Neural crest cell (in vitro differentiated cells): ENCODE data around the gene SMTNL1. TPM values are rescaled to one million over a fixed set of nuclear protein-coding genes. Genes with fewer than 3 reads are reported as not detected.

Experiments used
- DNase-seq: peaks from one replicate; pipeline ENCODE4 v3.0.0; 2021; ENCODE audit warnings: low read depth, mixed read lengths, low spot score
- H3K27ac Mint-ChIP-seq: one replicate; pipeline ENCODE4 v1.8.0; 2021; ENCODE audit warnings: mild to moderate bottlenecking, mixed read lengths; ENCODE audit not compliant: unreplicated experiment
- H3K27me3 Mint-ChIP-seq: 2 replicates; pipeline ENCODE4 v1.8.0; 2021; ENCODE audit warnings: low read depth, mild to moderate bottlenecking, mixed read lengths
- H3K36me3 Mint-ChIP-seq: 2 replicates; pipeline ENCODE4 v1.8.0; 2021; ENCODE audit warnings: low read depth, mild to moderate bottlenecking, mixed read lengths
- H3K4me1 Mint-ChIP-seq: 2 replicates; pipeline ENCODE4 v1.8.0; 2021; ENCODE audit warnings: mixed read lengths
- H3K4me3 Mint-ChIP-seq: one replicate; pipeline ENCODE4 v1.8.0; 2021; ENCODE audit warnings: mild to moderate bottlenecking, mixed read lengths
- H3K9me3 Mint-ChIP-seq: 2 replicates; pipeline ENCODE4 v1.8.0; 2021; ENCODE audit warnings: mixed read lengths
- CTCF ChIP-seq: fragments of 200-600 bp; sonication (generic); conservative IDR thresholded peaks from 2 replicates; pipeline ENCODE4 v1.5.0; 2021; ENCODE audit warnings: antibody characterized with exemption, mild to moderate bottlenecking
- total RNA-seq: library from RNA; stranded (reverse); gene quantifications from 2 replicates; pipeline ENCODE4 v1.2.1, GENCODE V29; 2021

Gene SMTNL1
- total RNA-seq, 1 donor from 2014 or later, result not detected

- Mint-ChIP-seq H3K4me3 (peak overlapping the region; percentile 50), H3K27ac (no peak overlapping the region), H3K36me3 (no peaks in the 10 kb centered on the region), H3K27me3 (peaks cover 5% of the 10 kb centered on the region), H3K9me3 (no peaks in the 10 kb centered on the region), H3K4me1 (peaks cover 11% of the 10 kb centered on the region)
- TF ChIP-seq CTCF, result no peak
- peak; percentile 93 for DNase-seq
These were observed 37.9 kb upstream of the SMTNL1 start for GRCh38 chr11:57499413-57499982.

GRCh38 chr11:57499983-57500461 is 37.4 kb upstream of the SMTNL1 start:
- H3K4me3 Mint-ChIP-seq, result peak overlapping the region; percentile 50
- H3K4me1 Mint-ChIP-seq, result peaks cover 11% of the 10 kb centered on the region
- H3K9me3 Mint-ChIP-seq, result no peaks in the 10 kb centered on the region
- no peak for DNase-seq
- peaks cover 5% of the 10 kb centered on the region for H3K27me3 Mint-ChIP-seq
- peak overlapping the region; percentile 89 for H3K27ac Mint-ChIP-seq
- no peaks in the 10 kb centered on the region for H3K36me3 Mint-ChIP-seq
- TF ChIP-seq CTCF, result no peak

GRCh38 chr11:57500515-57500914 is 36.9 kb upstream of the SMTNL1 start:
- H3K36me3 Mint-ChIP-seq, result no peaks in the 10 kb centered on the region
- no peak for DNase-seq
- peak overlapping the region; percentile 50 for H3K4me3 Mint-ChIP-seq
- H3K27ac Mint-ChIP-seq, result no peak overlapping the region
- no peaks in the 10 kb centered on the region for H3K9me3 Mint-ChIP-seq
- H3K4me1 Mint-ChIP-seq, result peaks cover 11% of the 10 kb centered on the region
- TF ChIP-seq CTCF, result no peak
- peaks cover 5% of the 10 kb centered on the region for H3K27me3 Mint-ChIP-seq

GRCh38 chr11:57500926-57501325 is 36.5 kb upstream of the SMTNL1 start:
- H3K4me3 Mint-ChIP-seq, result no peak overlapping the region
- TF ChIP-seq CTCF, result no peak
- peaks cover 11% of the 10 kb centered on the region for H3K4me1 Mint-ChIP-seq
- DNase-seq, result no peak
- H3K36me3 Mint-ChIP-seq, result no peaks in the 10 kb centered on the region
- no peaks in the 10 kb centered on the region for H3K9me3 Mint-ChIP-seq
- peaks cover 5% of the 10 kb centered on the region for H3K27me3 Mint-ChIP-seq
- no peak overlapping the region for H3K27ac Mint-ChIP-seq

DNA sequence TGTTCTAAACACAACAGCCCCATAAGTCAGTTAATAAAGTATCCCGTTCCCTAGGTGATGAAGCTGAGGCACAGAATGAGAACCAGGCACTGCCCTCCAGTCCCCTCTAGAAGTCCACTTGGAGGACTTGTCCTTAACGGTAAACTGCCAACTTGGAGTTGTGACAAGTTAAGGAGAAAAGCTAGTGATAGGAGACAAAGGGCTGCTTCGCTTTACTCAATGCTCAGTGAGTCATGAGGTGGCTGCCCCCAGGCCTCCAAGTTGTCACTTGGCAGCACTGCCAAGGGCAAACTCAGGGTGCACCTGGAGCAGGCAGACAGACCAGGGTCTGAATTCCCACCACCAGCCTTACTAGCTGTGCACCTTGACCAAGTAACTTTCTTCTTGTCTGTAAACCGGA is 35.4 kb upstream of the SMTNL1 start:
- H3K9me3 Mint-ChIP-seq, result no peaks in the 10 kb centered on the region
- peaks cover 5% of the 10 kb centered on the region for H3K27me3 Mint-ChIP-seq
- TF ChIP-seq CTCF, result no peak
- H3K36me3 Mint-ChIP-seq, result no peaks in the 10 kb centered on the region
- H3K4me1 Mint-ChIP-seq, result peaks cover 11% of the 10 kb centered on the region
- H3K27ac Mint-ChIP-seq, result peak overlapping the region; percentile 62
- DNase-seq, result no peak
- no peak overlapping the region for H3K4me3 Mint-ChIP-seq
